Measurements from ENCODE around the gene PTPRM. TPM values are rescaled to one million over a fixed set of nuclear protein-coding genes. Genes with fewer than 3 reads are reported as not detected.

The PTPRM gene
- total RNA-seq, 1 experiment from 2014 or later = 42.3 TPM

- CTCF ChIA-PET = no interaction called here
- H3K4me3 Mint-ChIP-seq (ENCODE audit: low read depth, unreplicated experiment) = no peak overlapping the region
- TF ChIP-seq CTCF (IDR thresholded peaks at IDR 0.05; ENCODE audit: unreplicated experiment) = no peak
- H3K27ac Mint-ChIP-seq (ENCODE audit: unreplicated experiment) = no peak overlapping the region
- no peak for DNase-seq
- H3K4me1 Mint-ChIP-seq (ENCODE audit: low read depth, unreplicated experiment) = no peaks in the 10 kb centered on the region
- H3K9me3 Mint-ChIP-seq (ENCODE audit: low read depth, unreplicated experiment) = peaks cover 2% of the 10 kb centered on the region
- peaks cover 5% of the 10 kb centered on the region for H3K36me3 Mint-ChIP-seq (ENCODE audit: insufficient read depth, unreplicated experiment)
- BruUV-seq (replicated peaks) = no TSS peak
- no peaks in the 10 kb centered on the region for H3K27me3 Mint-ChIP-seq (ENCODE audit: unreplicated experiment)
- intact Hi-C loops (cut with micrococcal nuclease; ENCODE audit: unreplicated experiment) = no loop called here
Measured at GRCh38 chr18:8142131-8142711, 575.1 kb downstream of the PTPRM start.

DNA sequence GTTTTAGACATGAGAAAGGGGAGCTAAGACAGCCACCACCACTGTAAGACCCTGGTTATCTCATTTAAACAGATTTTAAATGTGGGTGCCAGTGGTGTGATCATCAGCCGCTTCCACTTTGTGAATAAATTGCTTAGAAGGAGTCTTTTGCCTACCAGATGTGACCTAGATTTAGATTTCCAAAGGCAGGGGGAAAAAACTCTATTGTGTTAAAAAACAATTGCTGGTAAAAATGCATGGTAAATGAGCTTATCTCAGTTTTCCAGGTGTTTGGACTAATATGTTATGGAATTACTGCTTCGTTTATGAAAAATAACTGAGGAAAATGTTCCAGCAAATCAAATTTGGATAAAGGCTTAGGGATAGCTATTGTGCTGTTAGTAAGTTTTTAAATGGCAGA is 575.8 kb downstream of the PTPRM start:
- no TSS peak for BruUV-seq (replicated peaks)
- Mint-ChIP-seq H3K4me3 (ENCODE audit: low read depth, unreplicated experiment) (no peak overlapping the region), H3K36me3 (ENCODE audit: insufficient read depth, unreplicated experiment) (peaks cover 5% of the 10 kb centered on the region), H3K27ac (ENCODE audit: unreplicated experiment) (no peak overlapping the region), H3K4me1 (ENCODE audit: low read depth, unreplicated experiment) (no peaks in the 10 kb centered on the region), H3K9me3 (ENCODE audit: low read depth, unreplicated experiment) (peaks cover 2% of the 10 kb centered on the region), H3K27me3 (ENCODE audit: unreplicated experiment) (no peaks in the 10 kb centered on the region)
- intact Hi-C loops (cut with micrococcal nuclease; ENCODE audit: unreplicated experiment) = no loop called here
- DNase-seq = no peak
- no peak for TF ChIP-seq CTCF (IDR thresholded peaks at IDR 0.05; ENCODE audit: unreplicated experiment)
- CTCF ChIA-PET = no interaction called here

GRCh38 chr18:8151181-8151580 is 584.1 kb downstream of the PTPRM start:
- intact Hi-C loops (cut with micrococcal nuclease; ENCODE audit: unreplicated experiment) = no loop called here
- H3K36me3 Mint-ChIP-seq (ENCODE audit: insufficient read depth, unreplicated experiment) = no peaks in the 10 kb centered on the region
- peaks cover 11% of the 10 kb centered on the region for H3K4me1 Mint-ChIP-seq (ENCODE audit: low read depth, unreplicated experiment)
- CTCF ChIA-PET = no interaction called here
- no peaks in the 10 kb centered on the region for H3K9me3 Mint-ChIP-seq (ENCODE audit: low read depth, unreplicated experiment)
- TF ChIP-seq CTCF (IDR thresholded peaks at IDR 0.05; ENCODE audit: unreplicated experiment) = no peak
- BruUV-seq (replicated peaks) = no TSS peak
- DNase-seq = no peak
- no peaks in the 10 kb centered on the region for H3K27me3 Mint-ChIP-seq (ENCODE audit: unreplicated experiment)
- no peak overlapping the region for H3K27ac Mint-ChIP-seq (ENCODE audit: unreplicated experiment)
- no peak overlapping the region for H3K4me3 Mint-ChIP-seq (ENCODE audit: low read depth, unreplicated experiment)

DNA sequence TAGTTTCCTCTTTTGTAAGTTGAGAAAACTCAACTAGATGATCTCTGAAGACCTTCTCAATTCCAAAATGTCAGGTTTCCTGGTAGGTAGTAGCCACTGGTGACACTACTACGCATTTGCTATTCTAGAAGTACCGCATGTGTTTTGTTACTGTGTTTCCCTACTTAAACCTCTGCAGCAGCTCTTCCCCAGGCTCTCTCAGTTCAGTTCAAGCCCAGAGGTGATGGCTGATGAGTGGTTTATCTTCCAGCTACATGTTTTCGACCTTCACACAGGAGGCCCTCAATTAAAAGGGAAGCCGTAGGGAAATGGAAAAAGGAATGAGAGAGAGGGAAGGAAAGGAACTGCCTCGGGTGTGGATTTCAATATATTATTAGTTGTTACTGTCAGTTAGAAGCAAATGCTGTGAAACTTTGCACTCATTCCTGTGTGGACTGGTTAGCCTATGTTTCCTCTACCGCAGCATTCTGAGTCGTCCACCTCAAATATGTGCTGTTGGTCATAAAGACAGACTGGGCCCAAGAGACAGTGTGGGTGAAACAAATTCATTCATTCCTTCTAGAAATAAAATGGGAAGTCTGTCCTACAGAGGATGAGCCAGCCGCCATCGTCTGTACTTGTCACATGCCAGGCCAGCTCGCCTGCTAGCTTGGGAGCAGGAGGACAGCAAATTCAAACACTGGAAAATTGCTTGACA is 586.9 kb downstream of the PTPRM start:
- H3K27ac Mint-ChIP-seq (ENCODE audit: unreplicated experiment) = no peak overlapping the region
- H3K4me3 Mint-ChIP-seq (ENCODE audit: low read depth, unreplicated experiment) = no peak overlapping the region
- H3K4me1 Mint-ChIP-seq (ENCODE audit: low read depth, unreplicated experiment) = peaks cover under 1% of the 10 kb centered on the region
- H3K27me3 Mint-ChIP-seq (ENCODE audit: unreplicated experiment) = no peaks in the 10 kb centered on the region
- H3K36me3 Mint-ChIP-seq (ENCODE audit: insufficient read depth, unreplicated experiment) = no peaks in the 10 kb centered on the region
- DNase-seq = no peak
- no peaks in the 10 kb centered on the region for H3K9me3 Mint-ChIP-seq (ENCODE audit: low read depth, unreplicated experiment)
- no TSS peak for BruUV-seq (replicated peaks)
- TF ChIP-seq CTCF (IDR thresholded peaks at IDR 0.05; ENCODE audit: unreplicated experiment) = no peak
- CTCF ChIA-PET = no interaction called here
- intact Hi-C loops (cut with micrococcal nuclease; ENCODE audit: unreplicated experiment) = no loop called here

All from Calu3 (cell line).